Measurements from ENCODE around the gene DAZAP1.

- no peak for TF ChIP-seq POLR2A (IDR thresholded peaks at IDR 0.05)
- TF ChIP-seq, protein P1, sequence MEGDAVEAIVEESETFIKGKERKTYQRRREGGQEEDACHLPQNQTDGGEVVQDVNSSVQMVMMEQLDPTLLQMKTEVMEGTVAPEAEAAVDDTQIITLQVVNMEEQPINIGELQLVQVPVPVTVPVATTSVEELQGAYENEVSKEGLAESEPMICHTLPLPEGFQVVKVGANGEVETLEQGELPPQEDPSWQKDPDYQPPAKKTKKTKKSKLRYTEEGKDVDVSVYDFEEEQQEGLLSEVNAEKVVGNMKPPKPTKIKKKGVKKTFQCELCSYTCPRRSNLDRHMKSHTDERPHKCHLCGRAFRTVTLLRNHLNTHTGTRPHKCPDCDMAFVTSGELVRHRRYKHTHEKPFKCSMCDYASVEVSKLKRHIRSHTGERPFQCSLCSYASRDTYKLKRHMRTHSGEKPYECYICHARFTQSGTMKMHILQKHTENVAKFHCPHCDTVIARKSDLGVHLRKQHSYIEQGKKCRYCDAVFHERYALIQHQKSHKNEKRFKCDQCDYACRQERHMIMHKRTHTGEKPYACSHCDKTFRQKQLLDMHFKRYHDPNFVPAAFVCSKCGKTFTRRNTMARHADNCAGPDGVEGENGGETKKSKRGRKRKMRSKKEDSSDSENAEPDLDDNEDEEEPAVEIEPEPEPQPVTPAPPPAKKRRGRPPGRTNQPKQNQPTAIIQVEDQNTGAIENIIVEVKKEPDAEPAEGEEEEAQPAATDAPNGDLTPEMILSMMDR (IDR thresholded peaks at IDR 0.05): no peak
- TF ChIP-seq EP300 (IDR thresholded peaks at IDR 0.05): no peak
Measured at GRCh38 chr19:1434040-1434366, 26.6 kb downstream of the DAZAP1 start.

Data from ovary (tissue), 3 donors.